Measurements from ENCODE around the gene PRSS33. TPM values are rescaled to one million over a fixed set of nuclear protein-coding genes. Genes with fewer than 3 reads are reported as not detected.
A peak's percentile ranks its signal among the peaks of the same experiment; 100 is the strongest.

The PRSS33 gene
- total RNA-seq, 1 donor from 2014 or later = not detected

- DNase-seq (ENCODE audit: low read depth) = no peak
- TF ChIP-seq, protein P1, sequence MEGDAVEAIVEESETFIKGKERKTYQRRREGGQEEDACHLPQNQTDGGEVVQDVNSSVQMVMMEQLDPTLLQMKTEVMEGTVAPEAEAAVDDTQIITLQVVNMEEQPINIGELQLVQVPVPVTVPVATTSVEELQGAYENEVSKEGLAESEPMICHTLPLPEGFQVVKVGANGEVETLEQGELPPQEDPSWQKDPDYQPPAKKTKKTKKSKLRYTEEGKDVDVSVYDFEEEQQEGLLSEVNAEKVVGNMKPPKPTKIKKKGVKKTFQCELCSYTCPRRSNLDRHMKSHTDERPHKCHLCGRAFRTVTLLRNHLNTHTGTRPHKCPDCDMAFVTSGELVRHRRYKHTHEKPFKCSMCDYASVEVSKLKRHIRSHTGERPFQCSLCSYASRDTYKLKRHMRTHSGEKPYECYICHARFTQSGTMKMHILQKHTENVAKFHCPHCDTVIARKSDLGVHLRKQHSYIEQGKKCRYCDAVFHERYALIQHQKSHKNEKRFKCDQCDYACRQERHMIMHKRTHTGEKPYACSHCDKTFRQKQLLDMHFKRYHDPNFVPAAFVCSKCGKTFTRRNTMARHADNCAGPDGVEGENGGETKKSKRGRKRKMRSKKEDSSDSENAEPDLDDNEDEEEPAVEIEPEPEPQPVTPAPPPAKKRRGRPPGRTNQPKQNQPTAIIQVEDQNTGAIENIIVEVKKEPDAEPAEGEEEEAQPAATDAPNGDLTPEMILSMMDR (conservative IDR thresholded peaks at IDR 0.05; ENCODE audit: low read depth, low read length) = no peak
- no peak overlapping the region for H3K4me3 ChIP-seq (ENCODE audit: low read depth, low read length)
These were observed 20.1 kb downstream of the PRSS33 start for GRCh38 chr16:2767140-2767731.

- no peak for DNase-seq (ENCODE audit: low read depth)
- H3K4me3 ChIP-seq (ENCODE audit: low read depth, low read length) = no peak overlapping the region
- TF ChIP-seq, protein P1 (conservative IDR thresholded peaks at IDR 0.05; ENCODE audit: low read depth, low read length) = no peak
These were observed 20.8 kb downstream of the PRSS33 start for GRCh38 chr16:2766430-2767139.

- TF ChIP-seq, protein P1 (conservative IDR thresholded peaks at IDR 0.05; ENCODE audit: low read depth, low read length) = no peak
- H3K4me3 ChIP-seq (ENCODE audit: low read depth, low read length) = no peak overlapping the region
- no peak for DNase-seq (ENCODE audit: low read depth)
These were observed 21.6 kb downstream of the PRSS33 start for GRCh38 chr16:2765462-2766404.

DNA sequence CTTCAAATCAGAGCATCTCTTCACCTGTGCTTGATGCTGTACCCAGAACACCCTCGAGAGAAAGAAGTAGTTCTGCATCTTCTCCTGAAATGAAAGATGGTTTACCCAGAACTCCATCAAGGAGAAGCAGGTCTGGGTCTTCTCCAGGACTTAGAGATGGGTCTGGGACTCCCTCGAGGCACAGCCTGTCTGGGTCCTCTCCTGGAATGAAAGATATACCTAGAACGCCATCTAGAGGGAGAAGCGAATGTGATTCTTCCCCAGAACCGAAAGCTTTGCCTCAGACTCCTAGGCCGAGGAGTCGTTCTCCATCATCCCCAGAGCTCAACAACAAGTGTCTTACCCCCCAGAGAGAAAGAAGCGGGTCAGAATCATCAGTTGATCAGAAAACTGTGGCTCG, 22.6 kb downstream of the PRSS33 start:
- no peak overlapping the region for H3K4me3 ChIP-seq (ENCODE audit: low read depth, low read length)
- TF ChIP-seq, protein P1 (conservative IDR thresholded peaks at IDR 0.05; ENCODE audit: low read depth, low read length) = peak; percentile 20
- DNase-seq (ENCODE audit: low read depth) = no peak

DNA sequence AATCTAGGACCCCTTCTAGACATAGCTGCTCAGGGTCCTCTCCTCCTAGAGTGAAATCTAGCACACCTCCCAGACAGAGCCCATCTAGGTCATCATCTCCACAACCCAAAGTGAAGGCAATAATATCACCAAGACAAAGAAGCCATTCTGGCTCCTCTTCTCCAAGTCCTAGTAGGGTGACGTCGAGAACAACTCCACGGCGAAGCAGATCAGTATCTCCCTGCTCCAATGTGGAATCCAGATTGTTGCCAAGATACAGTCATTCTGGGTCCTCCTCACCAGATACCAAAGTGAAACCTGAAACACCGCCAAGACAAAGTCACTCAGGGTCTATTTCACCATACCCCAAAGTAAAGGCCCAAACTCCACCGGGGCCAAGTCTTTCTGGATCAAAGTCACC, 24.2 kb downstream of the PRSS33 start:
- no peak overlapping the region for H3K4me3 ChIP-seq (ENCODE audit: low read depth, low read length)
- DNase-seq (ENCODE audit: low read depth) = no peak
- TF ChIP-seq, protein P1 (conservative IDR thresholded peaks at IDR 0.05; ENCODE audit: low read depth, low read length) = no peak

DNA sequence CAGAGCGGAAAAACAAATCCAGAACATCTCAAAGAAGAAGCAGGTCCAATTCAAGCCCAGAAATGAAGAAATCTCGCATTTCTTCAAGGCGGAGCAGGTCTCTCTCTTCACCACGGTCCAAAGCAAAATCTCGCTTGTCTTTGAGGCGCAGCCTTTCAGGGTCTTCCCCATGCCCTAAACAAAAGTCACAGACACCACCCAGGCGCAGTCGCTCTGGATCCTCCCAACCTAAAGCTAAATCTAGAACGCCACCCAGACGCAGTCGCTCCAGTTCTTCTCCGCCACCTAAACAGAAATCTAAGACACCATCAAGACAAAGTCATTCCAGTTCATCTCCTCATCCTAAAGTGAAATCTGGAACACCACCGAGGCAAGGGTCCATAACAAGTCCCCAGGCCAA, 24.6 kb downstream of the PRSS33 start:
- no peak overlapping the region for H3K4me3 ChIP-seq (ENCODE audit: low read depth, low read length)
- TF ChIP-seq, protein P1 (conservative IDR thresholded peaks at IDR 0.05; ENCODE audit: low read depth, low read length) = no peak

More for the DNA sequence above, 24.6 kb downstream of the PRSS33 start:
- DNase-seq (ENCODE audit: low read depth) = no peak
